ENCODE measurements around the gene PRRX2. TPM values are rescaled to one million over a fixed set of nuclear protein-coding genes. Genes with fewer than 3 reads are reported as not detected.

PRRX2 gene
- total RNA-seq, 4 donors from 2014 or later, result 3.6 to 7.3 (median 4.0) TPM

- DNase-seq (ENCODE audit: low spot score), result no peak
- no peak for ATAC-seq (ENCODE audit: low FRiP score)
- TF ChIP-seq CTCF (IDR thresholded peaks at IDR 0.05), result no peak
Measured at GRCh38 chr9:129677456-129677855, 12.0 kb downstream of the PRRX2 start.

- TF ChIP-seq CTCF (IDR thresholded peaks at IDR 0.05), result no peak
- ATAC-seq (ENCODE audit: low FRiP score) (no peak), DNase-seq (ENCODE audit: low spot score) (no peak)
Measured at GRCh38 chr9:129678844-129679243, 13.4 kb downstream of the PRRX2 start.

GRCh38 chr9:129679537-129679936 is 14.1 kb downstream of the PRRX2 start:
- DNase-seq (ENCODE audit: low spot score) (no peak), ATAC-seq (ENCODE audit: low FRiP score) (no peak)
- TF ChIP-seq CTCF (IDR thresholded peaks at IDR 0.05), result no peak

GRCh38 chr9:129681924-129682323 is 16.5 kb downstream of the PRRX2 start:
- no peak for TF ChIP-seq CTCF (IDR thresholded peaks at IDR 0.05)
- DNase-seq (ENCODE audit: low spot score) (no peak), ATAC-seq (ENCODE audit: low FRiP score) (no peak)

GRCh38 chr9:129682381-129682780 is 16.9 kb downstream of the PRRX2 start:
- ATAC-seq (ENCODE audit: low FRiP score) (no peak), DNase-seq (ENCODE audit: low spot score) (no peak)
- TF ChIP-seq CTCF (IDR thresholded peaks at IDR 0.05), result no peak

GRCh38 chr9:129685220-129685932 is 19.9 kb downstream of the PRRX2 start:
- TF ChIP-seq CTCF (IDR thresholded peaks at IDR 0.05), result no peak
- ATAC-seq (ENCODE audit: low FRiP score) (no peak), DNase-seq (ENCODE audit: low spot score) (no peak)

GRCh38 chr9:129685933-129686259 is 20.4 kb downstream of the PRRX2 start:
- ATAC-seq (ENCODE audit: low FRiP score) (no peak), DNase-seq (ENCODE audit: low spot score) (no peak)
- no peak for TF ChIP-seq CTCF (IDR thresholded peaks at IDR 0.05)
